ENCODE results near the gene PDE6D.

GRCh38 chr2:231725476-231725875 lies 55.6 kb downstream of the PDE6D start:
- TF ChIP-seq POLR2A (IDR thresholded peaks at IDR 0.05) = no peak
- TF ChIP-seq CTCF (IDR thresholded peaks at IDR 0.05) = no peak
